T-helper 9 cell (primary cell): ENCODE results near the gene RPAIN.
"Not testable (repeated sequence)": the region's sequence is repeated elsewhere in the genome, so short reads cannot be mapped to it uniquely, and the experiment has no call there.

Experiments used
- DNase-seq: peaks from one replicate; pipeline ENCODE4 v3.0.0-alpha.2; 2020

The RPAIN gene

GRCh38 chr17:5430413-5430999 is 10.5 kb downstream of the RPAIN start:
- no peak for DNase-seq

GRCh38 chr17:5431234-5431633 is 11.3 kb downstream of the RPAIN start:
- DNase-seq: not testable (repeated sequence)

- DNase-seq: no peak
These were observed 12.1 kb downstream of the RPAIN start for GRCh38 chr17:5431949-5432556.

GRCh38 chr17:5434984-5435383 is 15.0 kb downstream of the RPAIN start:
- DNase-seq: no peak

- not testable (repeated sequence) for DNase-seq
These were observed 15.9 kb downstream of the RPAIN start for GRCh38 chr17:5435781-5436315.

GRCh38 chr17:5437721-5438317 is 17.8 kb downstream of the RPAIN start:
- no peak for DNase-seq

- peak; percentile 92 for DNase-seq
These were observed 18.9 kb downstream of the RPAIN start, which contains the start of gene C1QBP for GRCh38 chr17:5438716-5439445. Gene C1QBP, minus strand, starts transcription at chr17:5439155. Its CDS starts 82 bp downstream, at chr17:5439073.

- no peak for DNase-seq
These were observed 19.4 kb downstream of the RPAIN start for GRCh38 chr17:5439446-5439764.

- DNase-seq: no peak
These were observed 23.7 kb downstream of the RPAIN start for GRCh38 chr17:5443728-5444127.

GRCh38 chr17:5444209-5444608 is 24.2 kb downstream of the RPAIN start:
- DNase-seq: no peak

- DNase-seq: no peak
These were observed 26.8 kb downstream of the RPAIN start for GRCh38 chr17:5446786-5447185.

- no peak for DNase-seq
These were observed 44.9 kb downstream of the RPAIN start for GRCh38 chr17:5464717-5465507.

GRCh38 chr17:5466295-5466694 is 46.3 kb downstream of the RPAIN start:
- DNase-seq: no peak

GRCh38 chr17:5467416-5467815 is 47.4 kb downstream of the RPAIN start:
- no peak for DNase-seq

GRCh38 chr17:5468075-5468473 is 48.1 kb downstream of the RPAIN start:
- DNase-seq: no peak

- no peak for DNase-seq
These were observed 52.5 kb downstream of the RPAIN start for GRCh38 chr17:5472511-5472910.

GRCh38 chr17:5473906-5474305 is 53.9 kb downstream of the RPAIN start:
- DNase-seq: no peak

- DNase-seq: no peak
These were observed 59.0 kb downstream of the RPAIN start for GRCh38 chr17:5478992-5479391.

GRCh38 chr17:5480962-5481361 is 61.0 kb downstream of the RPAIN start:
- DNase-seq: no peak

GRCh38 chr17:5481451-5481850 is 61.5 kb downstream of the RPAIN start:
- no peak for DNase-seq
